HepG2 (cell line): Measurements from ENCODE around the gene P4HB. TPM values are rescaled to one million over a fixed set of nuclear protein-coding genes. Genes with fewer than 3 reads are reported as not detected.
A peak's percentile ranks its signal among the peaks of the same experiment; 100 is the strongest.

Experiments
- AHR ChIP-seq: IDR thresholded peaks from 2 replicates; pipeline ENCODE4 v1.6.1; 2018; ENCODE audit warnings: missing genetic modification reagents, missing compliant biosample characterization
- ASH2L ChIP-seq: fragments of 300-600, 200-600 bp; sonication (generic); IDR thresholded peaks from 2 replicates; pipeline ENCODE4 v1.7.0; 2017; ENCODE audit warnings: low read depth, mild to moderate bottlenecking, moderate library complexity, mixed read lengths, low read length; ENCODE audit not compliant: insufficient read length
- ATF7-NPFF ChIP-seq: sonication (generic); formaldehyde crosslinking; IDR thresholded peaks from 2 replicates; pipeline ENCODE4 v1.8.1; 2023; ENCODE audit warnings: mild to moderate bottlenecking, low read depth, missing genetic modification reagents, moderate library complexity
- BRF2 ChIP-seq: sonication (generic); formaldehyde crosslinking; IDR thresholded peaks from 2 replicates; pipeline ENCODE4 v1.8.1; 2022; ENCODE audit warnings: mild to moderate bottlenecking, missing genetic modification reagents
- HIVEP1 ChIP-seq: sonication (generic); formaldehyde crosslinking; IDR thresholded peaks from 2 replicates; pipeline ENCODE4 v1.4.0; 2020; ENCODE audit warnings: mild to moderate bottlenecking, missing genetic modification reagents
- HOMEZ ChIP-seq: IDR thresholded peaks from 2 replicates; pipeline ENCODE4 v1.6.1; 2016; ENCODE audit warnings: low read depth
- NR3C1 ChIP-seq: sonication (generic); formaldehyde crosslinking; IDR thresholded peaks from 2 replicates; pipeline ENCODE4 v1.4.0; 2020; ENCODE audit warnings: missing genetic modification reagents
- POLR2A ChIP-seq, 2 experiments: IDR thresholded peaks; 2 replicates each; pipeline ENCODE4 v1.6.1; 2011; ENCODE audit warnings: low read depth in 2 of 2, low read length in 2 of 2, mild to moderate bottlenecking in 1 of 2, moderate library complexity in 1 of 2; ENCODE audit not compliant: insufficient read depth in 1 of 2
- SIN3B ChIP-seq: fragments of 150-350 bp; IDR thresholded peaks from 2 replicates; pipeline ENCODE4 v1.6.1; 2014; ENCODE audit warnings: low read length
- SOX6 ChIP-seq, 2 experiments: fragments of 450-650 bp in 1 of 2; sonication (generic) in 1 of 2; formaldehyde crosslinking in 1 of 2; IDR thresholded peaks; 2 replicates each; pipeline versions ENCODE4 v1.4.0 to v1.6.1; 2017 to 2020; ENCODE audit warnings: antibody characterized with exemption in 1 of 2, mild to moderate bottlenecking in 1 of 2, missing genetic modification reagents in 1 of 2
- TEAD2 ChIP-seq: sonication (generic); formaldehyde crosslinking; IDR thresholded peaks from 2 replicates; pipeline ENCODE4 v1.9.0; 2021; ENCODE audit warnings: missing genetic modification reagents
- THYN1 ChIP-seq: sonication (generic); formaldehyde crosslinking; IDR thresholded peaks from 2 replicates; pipeline ENCODE4 v1.8.1; 2023; ENCODE audit warnings: low read depth, mild to moderate bottlenecking, moderate library complexity, missing genetic modification reagents, borderline replicate concordance
- TOPORS ChIP-seq: sonication (generic); formaldehyde crosslinking; IDR thresholded peaks from 2 replicates; pipeline ENCODE4 v1.8.0; 2023; ENCODE audit warnings: mild to moderate bottlenecking, missing genetic modification reagents
- ZNF496 ChIP-seq: sonication (generic); formaldehyde crosslinking; IDR thresholded peaks from 2 replicates; pipeline ENCODE4 v1.8.1; 2023; ENCODE audit warnings: mild to moderate bottlenecking, moderate library complexity, missing genetic modification reagents; ENCODE audit not compliant: insufficient replicate concordance
- ZNF605 ChIP-seq: sonication (generic); formaldehyde crosslinking; IDR thresholded peaks from 2 replicates; pipeline ENCODE4 v1.8.0; 2022; ENCODE audit warnings: mild to moderate bottlenecking, missing genetic modification reagents
- ZNF672 ChIP-seq: sonication (generic); formaldehyde crosslinking; IDR thresholded peaks from 2 replicates; pipeline ENCODE4 v1.8.1; 2022; ENCODE audit warnings: missing genetic modification reagents
- polyA plus RNA-seq, 8 experiments: library from polyadenylated mRNA; depleted of rRNA in 3 of 8; stranded (reverse) in 7 of 8; unstranded in 1 of 8; fragments of >200 nt; fragmentation: Illumina TruSeq in 4 of 8; extraction: Trizol in 4 of 8; gene quantifications; 2 replicates each; pipeline versions ENCODE4 v1.2.1 to v1.2.3, GENCODE V29; 2011 to 2016; ENCODE audit warnings: low read depth in 4 of 8, missing spikeins in 1 of 8, mixed read lengths in 1 of 8; ENCODE audit not compliant: insufficient read depth in 1 of 8
- total RNA-seq, 5 experiments: library from RNA; depleted of rRNA; stranded (reverse); fragments of >200 nt; fragmentation: Illumina TruSeq; extraction: Trizol; gene quantifications; 2 replicates each; pipeline ENCODE4 v1.2.3, GENCODE V29; 2016; ENCODE audit warnings: low read depth in 1 of 5
- TF ChIP-seq, protein P1 (sequence below): sonication (generic); formaldehyde crosslinking; IDR thresholded peaks from 2 replicates; pipeline ENCODE4 v1.8.1; 2023; ENCODE audit warnings: missing genetic modification reagents, mild to moderate bottlenecking, borderline replicate concordance
- TF ChIP-seq, protein P2 (sequence below), 2 experiments: sonication (generic) in 1 of 2; formaldehyde crosslinking in 1 of 2; IDR thresholded peaks; 2 replicates each; pipeline versions ENCODE4 v1.5.1 to v1.6.1; 2011 to 2020; ENCODE audit warnings: borderline replicate concordance in 1 of 2, low read depth in 1 of 2, low read length in 1 of 2, mild to moderate bottlenecking in 1 of 2, missing genetic modification reagents in 1 of 2, moderate library complexity in 1 of 2
- TF ChIP-seq, protein P3 (sequence below): sonication (generic); formaldehyde crosslinking; IDR thresholded peaks from 2 replicates; pipeline ENCODE4 v1.5.0; 2020; ENCODE audit warnings: mild to moderate bottlenecking, missing genetic modification reagents
- TF ChIP-seq, protein P4 (sequence below): sonication (generic); formaldehyde crosslinking; IDR thresholded peaks from 2 replicates; pipeline ENCODE4 v1.5.0; 2020; ENCODE audit warnings: missing genetic modification reagents

Gene P4HB
- total and polyA plus RNA-seq, 2 of the 13 experiments (the other 11 are each of a cell fraction or from before 2014, with no cell fraction given) = 185 to 782 TPM

DNA sequence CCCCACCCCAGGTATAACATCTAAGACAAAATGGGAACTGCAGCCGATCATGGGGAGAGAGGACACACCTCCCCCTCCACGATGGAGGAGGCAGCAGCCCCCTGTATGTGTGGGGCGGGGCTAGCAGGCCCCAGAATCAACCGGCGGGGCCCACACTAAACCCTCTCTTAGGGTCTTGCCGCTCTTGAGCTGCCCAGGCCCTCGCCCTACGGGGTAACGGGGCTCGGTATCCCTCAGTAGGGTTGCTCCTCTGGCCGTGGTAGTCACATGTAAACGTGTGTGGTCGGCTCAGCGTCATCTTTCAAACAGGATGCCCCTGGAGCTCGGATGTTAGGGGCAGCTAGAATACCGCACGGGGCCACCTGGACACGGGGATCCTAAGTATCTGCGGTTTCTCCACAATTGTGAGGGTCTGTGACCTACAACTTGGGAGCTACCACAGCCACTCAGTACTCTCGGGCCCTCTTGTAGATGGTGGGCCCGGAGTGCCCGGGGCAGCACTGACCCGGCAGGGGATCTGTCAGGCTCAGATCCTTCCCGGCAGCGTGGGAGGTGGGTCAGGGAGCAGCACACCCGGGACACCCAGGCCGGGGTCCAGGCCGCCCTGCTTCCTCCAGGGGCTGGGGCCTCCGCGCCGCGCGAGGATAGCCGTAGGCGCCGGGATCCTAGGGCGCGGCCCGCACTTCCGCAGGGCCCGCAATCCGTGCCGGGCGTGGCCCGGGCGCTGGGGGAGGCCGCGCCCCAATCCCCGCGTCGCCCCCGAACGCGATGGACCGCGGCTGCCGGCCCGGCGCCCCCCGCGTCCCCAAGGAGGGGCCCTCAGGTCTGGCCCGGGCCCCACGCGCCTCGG lies 10.0 kb upstream of the P4HB start (continued):
- TF ChIP-seq, protein P1, sequence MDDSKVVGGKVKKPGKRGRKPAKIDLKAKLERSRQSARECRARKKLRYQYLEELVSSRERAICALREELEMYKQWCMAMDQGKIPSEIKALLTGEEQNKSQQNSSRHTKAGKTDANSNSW (CRISPR knock-in tag) = no peak
- TF ChIP-seq THYN1 (CRISPR knock-in tag) (no peak), POLR2A (IDR thresholded peaks at IDR 0.05; ENCODE audit: insufficient read depth in 1 of 2, low read depth in 2 of 2, low read length in 2 of 2) (peak in 1 of 2 experiments; percentile 47; a peak in 1 of 4 replicates), SOX6 (IDR thresholded peaks at IDR 0.05) (no peak), SOX6 (CRISPR knock-in tag; IDR thresholded peaks at IDR 0.05) (no peak; the same call in 1 of the 2 replicates), HOMEZ (CRISPR knock-in tag) (no peak), TOPORS (CRISPR knock-in tag) (no peak), TEAD2 (CRISPR knock-in tag) (no peak), ZNF496 (CRISPR knock-in tag) (no peak), BRF2 (CRISPR knock-in tag) (peak; percentile 44), ASH2L (no peak), SIN3B (no peak), ZNF672 (CRISPR knock-in tag) (no peak), ATF7-NPFF (peak; percentile 74; the same call in 1 of the 2 replicates), AHR (0 out of 2 replicates have a peak, but pooled peaks have one; percentile 20), ZNF605 (no peak), HIVEP1 (CRISPR knock-in tag) (no peak), NR3C1 (CRISPR knock-in tag) (no peak)
- TF ChIP-seq, protein P2, sequence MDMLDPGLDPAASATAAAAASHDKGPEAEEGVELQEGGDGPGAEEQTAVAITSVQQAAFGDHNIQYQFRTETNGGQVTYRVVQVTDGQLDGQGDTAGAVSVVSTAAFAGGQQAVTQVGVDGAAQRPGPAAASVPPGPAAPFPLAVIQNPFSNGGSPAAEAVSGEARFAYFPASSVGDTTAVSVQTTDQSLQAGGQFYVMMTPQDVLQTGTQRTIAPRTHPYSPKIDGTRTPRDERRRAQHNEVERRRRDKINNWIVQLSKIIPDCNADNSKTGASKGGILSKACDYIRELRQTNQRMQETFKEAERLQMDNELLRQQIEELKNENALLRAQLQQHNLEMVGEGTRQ (IDR thresholded peaks at IDR 0.05; ENCODE audit: low read depth, low read length) = no peak
- TF ChIP-seq, protein P2 (CRISPR knock-in tag; IDR thresholded peaks at IDR 0.05; ENCODE audit: borderline replicate concordance) = no peak
- TF ChIP-seq, protein P3, sequence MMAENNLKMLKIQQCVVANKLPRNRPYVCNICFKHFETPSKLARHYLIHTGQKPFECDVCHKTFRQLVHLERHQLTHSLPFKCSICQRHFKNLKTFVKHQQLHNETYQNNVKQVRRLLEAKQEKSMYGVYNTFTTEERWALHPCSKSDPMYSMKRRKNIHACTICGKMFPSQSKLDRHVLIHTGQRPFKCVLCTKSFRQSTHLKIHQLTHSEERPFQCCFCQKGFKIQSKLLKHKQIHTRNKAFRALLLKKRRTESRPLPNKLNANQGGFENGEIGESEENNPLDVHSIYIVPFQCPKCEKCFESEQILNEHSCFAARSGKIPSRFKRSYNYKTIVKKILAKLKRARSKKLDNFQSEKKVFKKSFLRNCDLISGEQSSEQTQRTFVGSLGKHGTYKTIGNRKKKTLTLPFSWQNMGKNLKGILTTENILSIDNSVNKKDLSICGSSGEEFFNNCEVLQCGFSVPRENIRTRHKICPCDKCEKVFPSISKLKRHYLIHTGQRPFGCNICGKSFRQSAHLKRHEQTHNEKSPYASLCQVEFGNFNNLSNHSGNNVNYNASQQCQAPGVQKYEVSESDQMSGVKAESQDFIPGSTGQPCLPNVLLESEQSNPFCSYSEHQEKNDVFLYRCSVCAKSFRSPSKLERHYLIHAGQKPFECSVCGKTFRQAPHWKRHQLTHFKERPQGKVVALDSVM (CRISPR knock-in tag) = no peak; the same call in 1 of the 2 replicates
- TF ChIP-seq, protein P4, sequence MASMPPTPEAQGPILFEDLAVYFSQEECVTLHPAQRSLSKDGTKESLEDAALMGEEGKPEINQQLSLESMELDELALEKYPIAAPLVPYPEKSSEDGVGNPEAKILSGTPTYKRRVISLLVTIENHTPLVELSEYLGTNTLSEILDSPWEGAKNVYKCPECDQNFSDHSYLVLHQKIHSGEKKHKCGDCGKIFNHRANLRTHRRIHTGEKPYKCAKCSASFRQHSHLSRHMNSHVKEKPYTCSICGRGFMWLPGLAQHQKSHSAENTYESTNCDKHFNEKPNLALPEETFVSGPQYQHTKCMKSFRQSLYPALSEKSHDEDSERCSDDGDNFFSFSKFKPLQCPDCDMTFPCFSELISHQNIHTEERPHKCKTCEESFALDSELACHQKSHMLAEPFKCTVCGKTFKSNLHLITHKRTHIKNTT = no peak
